Measurements from ENCODE around the gene PTGDS.
"Not testable (repeated sequence)": the region's sequence is repeated elsewhere in the genome, so short reads cannot be mapped to it uniquely, and the experiment has no call there.

The PTGDS gene

GRCh38 chr9:136992819-136993369 lies 15.6 kb downstream of the PTGDS start:
- DNase-seq = no peak

- DNase-seq = no peak
These were observed 17.0 kb downstream of the PTGDS start for GRCh38 chr9:136994180-136994887.

- DNase-seq = no peak
These were observed 17.6 kb downstream of the PTGDS start for GRCh38 chr9:136994888-136995230.

GRCh38 chr9:136995362-136995761 lies 18.1 kb downstream of the PTGDS start:
- no peak for DNase-seq

GRCh38 chr9:136995772-136996311 lies 18.5 kb downstream of the PTGDS start:
- DNase-seq = no peak

GRCh38 chr9:136996361-136997292 lies 19.3 kb downstream of the PTGDS start, which contains the start of gene CLIC3:
CLIC3 (minus strand) TSS chr9:136996568; CDS start chr9:136996543, 25 bp downstream.
- no peak for DNase-seq

GRCh38 chr9:136997371-136997770 lies 20.1 kb downstream of the PTGDS start:
- no peak for DNase-seq

GRCh38 chr9:136997830-136998234 lies 20.5 kb downstream of the PTGDS start:
- DNase-seq = no peak

- DNase-seq = peak; percentile 56
These were observed 23.1 kb downstream of the PTGDS start for GRCh38 chr9:137000177-137000930.

GRCh38 chr9:137001857-137002645 lies 24.7 kb downstream of the PTGDS start:
- no peak for DNase-seq

GRCh38 chr9:137002646-137003041 lies 25.3 kb downstream of the PTGDS start:
- no peak for DNase-seq

GRCh38 chr9:137004285-137004684 lies 27.0 kb downstream of the PTGDS start:
- not testable (repeated sequence) for DNase-seq

GRCh38 chr9:137006116-137007003 lies 29.1 kb downstream of the PTGDS start:
- DNase-seq = no peak

- DNase-seq = no peak
These were observed 30.0 kb downstream of the PTGDS start for GRCh38 chr9:137007108-137007815.

GRCh38 chr9:137007816-137008270 lies 30.5 kb downstream of the PTGDS start:
- no peak for DNase-seq

GRCh38 chr9:137008312-137008711 lies 31.0 kb downstream of the PTGDS start:
- DNase-seq = no peak

GRCh38 chr9:137009217-137009616 lies 31.9 kb downstream of the PTGDS start:
- DNase-seq = no peak

GRCh38 chr9:137009938-137010732 lies 32.8 kb downstream of the PTGDS start:
- no peak for DNase-seq

- no peak for DNase-seq
These were observed 33.9 kb downstream of the PTGDS start for GRCh38 chr9:137011156-137011555.

All from activated CD4-positive, CD25-positive, alpha-beta regulatory T cell treated with anti-CD3 and anti-CD28 coated beads, Interleukin-2, amount 50 U/mL, for 72 hours (primary cell).